Body of pancreas (tissue), 4 donors: ENCODE measurements around the gene LONRF2. TPM values are rescaled to one million over a fixed set of nuclear protein-coding genes. Genes with fewer than 3 reads are reported as not detected.
"Not testable (repeated sequence)": the region's sequence is repeated elsewhere in the genome, so short reads cannot be mapped to it uniquely, and the experiment has no call there.

Experiments used
- ATAC-seq: fragments of 150-250 bp; one replicate; pipeline ENCODE4 v1.9.1; 2016
- DNase-seq, 4 donors: peaks; one replicate each; pipeline ENCODE4 v3.0.0-alpha.2; 2019
- H3K27ac ChIP-seq, 4 donors: fragments of 200-600 bp; sonication (generic); 1 replicate in 3 of 4; 2 replicates in 1 of 4; pipeline versions ENCODE4 v1.5.1 to v1.6.1; 2016 to 2019; ENCODE audit warnings: mild to moderate bottlenecking in 1 of 4, mixed read lengths in 1 of 4, moderate library complexity in 1 of 4
- H3K27me3 ChIP-seq, 2 donors: fragments of 200-600 bp; sonication (generic); one replicate each; pipeline ENCODE4 v1.6.0; 2016; ENCODE audit warnings: mild to moderate bottlenecking in 1 of 2
- H3K36me3 ChIP-seq, 2 donors: fragments of 200-600 bp; sonication (generic); replicated peaks in 1 of 2; 2 replicates each; pipeline ENCODE4 v1.5.1; 2016; ENCODE audit warnings: low read depth in 2 of 2; ENCODE audit not compliant: insufficient read depth in 1 of 2
- H3K4me1 ChIP-seq: fragments of 200-600 bp; sonication (generic); one replicate; pipeline ENCODE4 v1.6.0; 2016
- H3K4me3 ChIP-seq, 2 donors: fragments of 200-600 bp; sonication (generic); 1 replicate in 1 of 2; 2 replicates in 1 of 2; pipeline ENCODE4 v1.5.1; 2016 to 2019
- H3K9me3 ChIP-seq, 3 donors: fragments of 200-600 bp; sonication (generic); 1 replicate in 2 of 3; 2 replicates in 1 of 3; pipeline ENCODE4 v1.5.1; 2016
- POLR2A ChIP-seq, 3 donors: fragments of 450-650 bp; IDR thresholded peaks; one replicate each; pipeline ENCODE4 v1.6.1; 2016; ENCODE audit warnings: antibody characterized with exemption in 3 of 3, mild to moderate bottlenecking in 2 of 3
- WGBS, 2 donors: methylation state at CpG; one replicate each; pipeline ENCODE4 v1.1.5; 2017; 5-methylcytosine and 5-hydroxymethylcytosine counted together
- intact Hi-C: fragments of 100-400 bp; cut with DNase I; formaldehyde crosslinking; loops from one replicate; pipeline ENCODE4 v1.15.1; 2023
- total RNA-seq, 2 donors: library from RNA; depleted of rRNA; stranded (reverse); fragments of >200 nt; gene quantifications; one replicate each; pipeline ENCODE4 v1.1.0, GENCODE V29; 2016
- TF ChIP-seq, protein P1 (sequence below), 7 experiments: fragments of 450-650 bp in 4 of 7; fragments of 200-600 bp in 3 of 7; sonication (generic) in 3 of 7; IDR thresholded peaks; one replicate each; pipeline ENCODE4 v1.5.1; 2016 to 2019; ENCODE audit warnings: antibody characterized with exemption in 7 of 7

The LONRF2 gene
- total RNA-seq, 2 donors from 2014 or later: 12.5 to 14.2 TPM

DNA sequence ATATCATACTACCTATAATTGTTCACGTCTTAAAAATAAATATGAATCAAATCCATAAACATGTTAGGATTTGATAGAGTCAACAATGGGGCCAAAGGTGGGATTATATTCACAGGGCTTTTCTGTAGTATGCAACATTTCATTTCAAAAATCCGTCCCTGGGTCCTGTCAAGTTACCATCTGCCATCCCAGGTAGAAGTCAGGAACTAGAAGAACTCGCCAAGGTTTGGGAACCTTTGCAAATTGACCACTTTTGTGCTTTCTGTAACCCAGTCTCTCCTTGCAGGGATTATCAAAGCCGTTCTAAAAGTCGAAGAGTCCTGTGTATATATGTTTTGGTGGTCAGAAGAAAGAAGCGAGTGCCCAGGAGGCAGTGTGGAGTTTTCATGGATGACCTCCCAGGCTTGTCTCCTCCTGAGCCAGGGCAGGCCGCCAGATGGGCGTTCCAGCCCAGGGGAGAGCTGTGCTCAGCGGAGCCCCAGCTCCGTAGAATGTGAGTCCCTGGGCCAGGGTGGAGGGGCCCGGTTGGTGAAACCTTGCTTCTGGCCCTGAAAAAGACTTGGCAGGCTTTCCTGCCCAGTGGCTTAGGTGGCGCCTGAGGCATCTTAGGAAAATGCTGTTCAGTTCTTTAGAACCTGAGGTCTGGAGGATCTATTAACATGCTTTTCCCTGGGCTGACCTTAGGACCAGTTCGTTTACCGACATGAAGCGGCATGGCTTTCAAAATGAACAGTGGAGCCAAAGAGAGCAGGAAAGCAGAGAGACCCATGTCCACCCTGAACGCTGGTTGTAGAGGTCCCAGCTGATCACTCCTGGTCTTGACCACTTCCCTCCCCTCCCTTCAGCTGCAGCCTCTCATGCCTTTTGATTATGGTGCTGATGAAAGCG, 69.2 kb downstream of the LONRF2 start:
- ATAC-seq (no peak), DNase-seq (no peak)
- Histone ChIP-seq H3K9me3 (no peaks in the 10 kb centered on the region), H3K4me1 (no peaks in the 10 kb centered on the region), H3K36me3 (no peaks in the 10 kb centered on the region), H3K4me3 (no peak overlapping the region), H3K27ac (no peak overlapping the region), H3K27me3 (no peaks in the 10 kb centered on the region)
- TF ChIP-seq, protein P1, sequence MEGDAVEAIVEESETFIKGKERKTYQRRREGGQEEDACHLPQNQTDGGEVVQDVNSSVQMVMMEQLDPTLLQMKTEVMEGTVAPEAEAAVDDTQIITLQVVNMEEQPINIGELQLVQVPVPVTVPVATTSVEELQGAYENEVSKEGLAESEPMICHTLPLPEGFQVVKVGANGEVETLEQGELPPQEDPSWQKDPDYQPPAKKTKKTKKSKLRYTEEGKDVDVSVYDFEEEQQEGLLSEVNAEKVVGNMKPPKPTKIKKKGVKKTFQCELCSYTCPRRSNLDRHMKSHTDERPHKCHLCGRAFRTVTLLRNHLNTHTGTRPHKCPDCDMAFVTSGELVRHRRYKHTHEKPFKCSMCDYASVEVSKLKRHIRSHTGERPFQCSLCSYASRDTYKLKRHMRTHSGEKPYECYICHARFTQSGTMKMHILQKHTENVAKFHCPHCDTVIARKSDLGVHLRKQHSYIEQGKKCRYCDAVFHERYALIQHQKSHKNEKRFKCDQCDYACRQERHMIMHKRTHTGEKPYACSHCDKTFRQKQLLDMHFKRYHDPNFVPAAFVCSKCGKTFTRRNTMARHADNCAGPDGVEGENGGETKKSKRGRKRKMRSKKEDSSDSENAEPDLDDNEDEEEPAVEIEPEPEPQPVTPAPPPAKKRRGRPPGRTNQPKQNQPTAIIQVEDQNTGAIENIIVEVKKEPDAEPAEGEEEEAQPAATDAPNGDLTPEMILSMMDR (IDR thresholded peaks at IDR 0.05): no peak
- no peak for TF ChIP-seq POLR2A (IDR thresholded peaks at IDR 0.05)
- 67 to 69% methylated on average over 17 of the region's 17 CpGs for WGBS, 2 donors
- intact Hi-C loops: no loop called here

DNA sequence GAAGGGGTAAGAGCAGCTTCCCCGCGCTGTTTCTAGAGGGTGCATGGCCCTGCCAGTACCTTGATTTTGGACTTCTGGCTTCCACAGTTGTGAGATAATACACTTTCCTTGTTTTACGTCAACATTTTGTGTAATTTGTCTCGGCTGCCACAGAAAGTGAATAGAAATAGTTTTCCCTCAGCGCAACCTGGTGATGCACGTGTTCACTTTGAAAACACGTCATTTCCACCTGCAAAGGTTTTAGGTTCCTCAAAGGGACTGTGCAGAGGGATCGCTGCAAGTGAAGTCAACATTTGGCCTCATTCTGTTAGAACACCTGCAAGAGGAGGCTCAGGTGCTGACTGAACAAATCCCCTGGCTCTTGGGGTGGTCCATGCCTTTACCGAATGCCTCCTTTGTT, 71.7 kb downstream of the LONRF2 start:
- intact Hi-C loops: no loop called here
- no peaks in the 10 kb centered on the region for H3K9me3 ChIP-seq
- TF ChIP-seq, protein P1 (IDR thresholded peaks at IDR 0.05): no peak
- no peak for TF ChIP-seq POLR2A (IDR thresholded peaks at IDR 0.05)
- no peaks in the 10 kb centered on the region for H3K4me1 ChIP-seq
- DNase-seq (no peak), ATAC-seq (no peak)
- no peak overlapping the region for H3K4me3 ChIP-seq
- no peaks in the 10 kb centered on the region for H3K36me3 ChIP-seq
- WGBS, 2 donors: 82 to 85% methylated on average over 9 of the region's 9 CpGs
- no peak overlapping the region for H3K27ac ChIP-seq
- H3K27me3 ChIP-seq: no peaks in the 10 kb centered on the region

DNA sequence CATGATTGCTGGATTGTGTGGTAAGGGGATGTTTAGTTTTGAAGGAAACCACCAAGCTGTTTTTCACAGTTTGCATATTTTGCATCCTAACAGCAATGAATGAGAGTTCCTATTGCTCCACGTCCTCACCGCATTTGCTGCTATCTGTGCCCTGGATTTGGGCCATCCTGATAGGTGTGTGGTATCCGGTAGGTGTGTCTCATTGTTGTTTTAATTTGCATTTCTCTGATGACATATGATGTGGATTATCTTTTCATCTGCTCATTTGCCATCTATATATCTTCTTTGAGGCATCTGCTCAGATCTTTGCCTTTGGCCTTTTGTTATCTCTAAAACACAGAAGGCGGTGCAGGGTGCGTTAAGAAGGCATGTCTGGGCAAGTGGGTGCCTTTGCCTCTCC, 73.3 kb downstream of the LONRF2 start:
- Histone ChIP-seq H3K36me3 (no peaks in the 10 kb centered on the region), H3K27me3 (no peaks in the 10 kb centered on the region)

DNA sequence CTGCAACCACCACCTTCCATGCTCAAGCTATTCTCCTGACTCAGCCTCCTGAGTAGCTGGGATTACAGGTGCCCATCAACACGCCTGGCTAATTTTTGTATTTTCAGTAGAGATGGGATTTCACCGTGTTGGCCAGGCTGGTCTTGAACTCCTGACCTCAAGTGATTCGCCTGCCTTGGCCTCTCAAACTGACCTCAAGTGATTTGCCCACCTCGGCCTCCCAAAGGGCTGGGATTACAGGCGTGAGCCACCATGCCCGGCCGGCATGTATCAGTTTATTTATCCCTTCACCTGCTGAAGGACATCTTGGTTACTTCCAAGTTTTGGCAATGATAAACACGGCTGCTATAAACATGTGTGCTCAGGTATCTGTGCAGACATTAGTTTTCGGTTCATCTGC, 73.7 kb downstream of the LONRF2 start:
- 81 to 82% methylated on average over 9 of the region's 9 CpGs for WGBS, 2 donors
- H3K9me3 ChIP-seq, H3K36me3 ChIP-seq, ATAC-seq, DNase-seq, H3K27ac ChIP-seq, H3K4me1 ChIP-seq, H3K4me3 ChIP-seq, H3K27me3 ChIP-seq: not testable (repeated sequence)
- intact Hi-C loops: loop anchor here (10.0 kb wide), 2 partner anchors 434 to 524 kb away; no protein-coding TSS in a partner anchor

More for the DNA sequence above, 73.3 kb downstream of the LONRF2 start:
- Histone ChIP-seq H3K27ac (no peak overlapping the region), H3K4me3 (no peak overlapping the region), H3K4me1 (no peaks in the 10 kb centered on the region), H3K9me3 (no peaks in the 10 kb centered on the region)
- TF ChIP-seq, protein P1 (IDR thresholded peaks at IDR 0.05): no peak
- no peak for TF ChIP-seq POLR2A (IDR thresholded peaks at IDR 0.05)
- DNase-seq: no peak
- 74 to 84% methylated on average over 5 of the region's 5 CpGs for WGBS, 2 donors
- intact Hi-C loops: loop anchor here (10.0 kb wide), 2 partner anchors 434 to 524 kb away; no protein-coding TSS in a partner anchor
- ATAC-seq: no peak

DNA sequence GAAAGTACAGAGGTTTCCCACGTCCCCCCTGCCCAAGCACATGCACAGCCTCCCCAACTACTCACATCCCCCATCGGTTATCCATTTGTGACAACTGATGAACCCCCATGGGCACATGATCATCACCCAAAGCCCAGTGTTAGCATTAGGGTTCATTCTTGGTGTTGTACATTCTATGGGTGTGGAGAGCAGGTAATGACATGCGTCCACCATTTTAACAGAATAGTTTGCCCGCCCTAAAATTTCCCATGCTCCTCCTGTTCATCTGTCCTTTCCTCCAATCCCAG, 74.3 kb downstream of the LONRF2 start:
- Histone ChIP-seq H3K4me1 (no peaks in the 10 kb centered on the region), H3K36me3 (no peaks in the 10 kb centered on the region), H3K4me3 (no peak overlapping the region), H3K27me3 (no peaks in the 10 kb centered on the region), H3K9me3 (no peaks in the 10 kb centered on the region), H3K27ac (no peak overlapping the region)
- intact Hi-C loops: loop anchor here (10.0 kb wide), 2 partner anchors 433 to 523 kb away; no protein-coding TSS in a partner anchor
- 68 to 75% methylated on average over 4 of the region's 4 CpGs for WGBS, 2 donors
- DNase-seq (no peak), ATAC-seq (no peak)
- TF ChIP-seq POLR2A (IDR thresholded peaks at IDR 0.05): no peak
- TF ChIP-seq, protein P1 (IDR thresholded peaks at IDR 0.05): no peak
